Upper lobe of right lung (tissue), 1 donor: ENCODE measurements around the gene ZNF234. TPM values are rescaled to one million over a fixed set of nuclear protein-coding genes. Genes with fewer than 3 reads are reported as not detected.
"Not testable (repeated sequence)": the region's sequence is repeated elsewhere in the genome, so short reads cannot be mapped to it uniquely, and the experiment has no call there.

Source experiments
- ATAC-seq: fragments of 200-7000 bp; cut with Tn5 transposase; one replicate; pipeline ENCODE4 v1.9.1; 2020; ENCODE audit warnings: mild to moderate bottlenecking, moderate library complexity
- DNase-seq: peaks from one replicate; pipeline ENCODE4 v3.0.0-alpha.2; 2020
- H3K27ac ChIP-seq: fragments of 200-600 bp; one replicate; pipeline ENCODE4 v1.8.0; 2022
- H3K27me3 ChIP-seq: fragments of 200-600 bp; one replicate; pipeline ENCODE4 v1.8.0; 2022; ENCODE audit warnings: mild to moderate bottlenecking
- H3K36me3 ChIP-seq: fragments of 200-600 bp; one replicate; pipeline ENCODE4 v1.8.0; 2022
- H3K4me1 ChIP-seq: fragments of 200-600 bp; one replicate; pipeline ENCODE4 v1.8.0; 2022
- H3K4me3 ChIP-seq: fragments of 200-600 bp; one replicate; pipeline ENCODE4 v1.8.0; 2022; ENCODE audit warnings: mild to moderate bottlenecking
- H3K9me3 ChIP-seq: fragments of 200-600 bp; one replicate; pipeline ENCODE4 v1.8.0; 2022
- CTCF ChIP-seq: fragments of 200-600 bp; IDR thresholded peaks from one replicate; pipeline ENCODE4 v1.8.0; 2022; ENCODE audit warnings: antibody characterized with exemption
- intact Hi-C: fragments of 100-400 bp; cut with DNase I; formaldehyde crosslinking; loops from one replicate; pipeline ENCODE4 v1.11.0; 2022
- total RNA-seq: library from RNA; stranded (reverse); fragmentation: NEBNext Ultra II Directional; extraction: Animal tissue kit (Norgen Biotek cat#: 25700); gene quantifications from one replicate; pipeline ENCODE4 v1.2.1, GENCODE V29; 2021
- donor health status: DM: no; HTN: yes; CAD: no; lungs with severe emphysema.

ZNF234 gene
- total RNA-seq, 1 donor from 2014 or later = 10.4 TPM

GRCh38 chr19:44164673-44165512, 23.5 kb downstream of the ZNF234 start, which contains the start of gene ZNF226:
TSS of gene ZNF226 (plus strand) at chr19:44165100. CDS start at chr19:44170081, 4,981 bp downstream.
- Histone ChIP-seq H3K36me3 (peaks cover 16% of the 10 kb centered on the region), H3K9me3 (peaks cover 28% of the 10 kb centered on the region), H3K4me3 (peak within 1 kb of the TSS; percentile 77), H3K27ac (peak within 1 kb of the TSS; percentile 86), H3K27me3 (no peaks in the 10 kb centered on the region), H3K4me1 (peaks cover 8% of the 10 kb centered on the region)
- intact Hi-C loops = no loop called here
- no peak for TF ChIP-seq CTCF
- DNase-seq = peak; percentile 86
- peak; percentile 99 for ATAC-seq

DNA sequence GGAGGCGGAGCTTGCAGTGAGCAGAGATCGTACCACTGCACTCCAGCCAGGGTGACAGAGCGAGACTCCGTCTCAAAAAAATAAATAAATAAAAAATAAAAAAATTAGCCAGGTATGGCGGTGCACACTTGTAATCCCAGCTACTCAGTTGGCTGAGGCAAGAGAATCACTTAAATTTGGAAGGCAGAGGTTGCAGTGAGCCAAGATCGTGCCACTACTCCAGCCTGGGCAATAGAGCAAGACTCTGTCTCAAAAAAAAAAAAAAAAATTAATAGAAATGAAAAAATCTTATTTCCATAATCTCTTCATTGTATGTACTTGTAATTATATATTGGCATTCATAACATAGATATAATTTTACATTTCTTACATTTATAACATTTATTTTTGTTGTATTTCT, 29.3 kb downstream of the ZNF234 start:
- ATAC-seq, intact Hi-C loops: not testable (repeated sequence)

GRCh38 chr19:44176590-44176989, 35.2 kb downstream of the ZNF234 start:
- no peak for ATAC-seq
- intact Hi-C loops = no loop called here

More for the DNA sequence above, 29.3 kb downstream of the ZNF234 start:
- not testable (repeated sequence) for H3K4me3 ChIP-seq, H3K27ac ChIP-seq, H3K27me3 ChIP-seq, DNase-seq, H3K4me1 ChIP-seq
- H3K9me3 ChIP-seq = peaks cover 35% of the 10 kb centered on the region
- peaks cover 72% of the 10 kb centered on the region for H3K36me3 ChIP-seq

DNA sequence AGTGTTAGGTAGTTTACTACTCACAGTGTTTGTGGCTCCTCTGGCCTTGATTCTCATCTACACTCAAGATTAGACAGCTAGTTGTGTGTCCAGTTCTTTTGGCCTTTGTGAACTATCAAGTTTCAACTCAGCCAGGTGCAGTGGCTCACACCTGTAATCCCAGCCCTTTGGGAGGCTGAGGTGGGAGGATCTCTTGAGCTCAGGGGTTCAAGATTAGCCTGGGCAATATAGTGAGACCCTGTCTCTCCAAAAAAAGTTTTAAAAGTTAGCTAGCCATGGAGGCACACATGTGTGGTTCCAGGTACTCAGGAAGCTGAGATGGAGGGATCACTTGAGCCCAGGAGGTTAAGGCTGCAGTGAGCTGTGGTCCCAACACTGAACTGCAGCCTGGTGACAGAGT, 39.6 kb downstream of the ZNF234 start:
- Histone ChIP-seq H3K9me3 (peaks cover 57% of the 10 kb centered on the region), H3K36me3 (peaks cover 6% of the 10 kb centered on the region), H3K27ac (no peak overlapping the region), H3K4me1 (no peaks in the 10 kb centered on the region), H3K4me3 (no peak overlapping the region), H3K27me3 (no peaks in the 10 kb centered on the region)
- intact Hi-C loops = no loop called here
- no peak for ATAC-seq
- no peak for TF ChIP-seq CTCF
- no peak for DNase-seq

More at GRCh38 chr19:44176590-44176989, 35.2 kb downstream of the ZNF234 start:
- Histone ChIP-seq H3K27ac (no peak overlapping the region), H3K27me3 (no peaks in the 10 kb centered on the region), H3K36me3 (peaks cover 50% of the 10 kb centered on the region), H3K4me1 (no peaks in the 10 kb centered on the region), H3K4me3 (no peak overlapping the region), H3K9me3 (peaks cover 87% of the 10 kb centered on the region)
- TF ChIP-seq CTCF = no peak
- no peak for DNase-seq

GRCh38 chr19:44182145-44182544, 40.8 kb downstream of the ZNF234 start:
- peaks cover 52% of the 10 kb centered on the region for H3K9me3 ChIP-seq
- intact Hi-C loops = no loop called here
- TF ChIP-seq CTCF = no peak
- no peaks in the 10 kb centered on the region for H3K27me3 ChIP-seq
- H3K4me1 ChIP-seq = no peaks in the 10 kb centered on the region
- no peak overlapping the region for H3K4me3 ChIP-seq
- H3K27ac ChIP-seq = no peak overlapping the region
- no peak for DNase-seq
- H3K36me3 ChIP-seq = no peaks in the 10 kb centered on the region
- no peak for ATAC-seq

GRCh38 chr19:44190020-44190419, 48.7 kb downstream of the ZNF234 start:
- intact Hi-C loops = no loop called here
- H3K4me1 ChIP-seq = no peaks in the 10 kb centered on the region
- H3K27ac ChIP-seq = no peak overlapping the region
- no peak overlapping the region for H3K4me3 ChIP-seq
- no peaks in the 10 kb centered on the region for H3K27me3 ChIP-seq
- ATAC-seq = no peak
- H3K9me3 ChIP-seq = peaks cover 25% of the 10 kb centered on the region
- DNase-seq = no peak
- H3K36me3 ChIP-seq = no peaks in the 10 kb centered on the region
- TF ChIP-seq CTCF = no peak
